Fibroblast of the aortic adventitia (primary cell): ENCODE results near the gene PCCA. TPM values are rescaled to one million over a fixed set of nuclear protein-coding genes. Genes with fewer than 3 reads are reported as not detected.

Source experiments
- DNase-seq: peaks from one replicate; pipeline ENCODE4 v3.0.0-alpha.2; 2010; ENCODE audit warnings: low read depth
- H3K4me3 ChIP-seq: 2 replicates; pipeline ENCODE4 v1.5.1; 2011; ENCODE audit warnings: low read depth, mild to moderate bottlenecking, control low read depth, low read length, moderate library complexity
- total RNA-seq: library from RNA; depleted of rRNA; stranded (reverse); fragments of >200 nt; gene quantifications from 2 replicates; pipeline ENCODE4 v1.2.3, GENCODE V29; 2012; ENCODE audit warnings: low replicate concordance
- TF ChIP-seq, protein P1 (sequence below): IDR thresholded peaks from 2 replicates; pipeline ENCODE4 v1.5.1; 2011; ENCODE audit warnings: mild to moderate bottlenecking, low read length, control low read depth, inconsistent platforms; ENCODE audit not compliant: insufficient read depth

PCCA gene
- total RNA-seq, 1 donor = 23.8 TPM

DNA sequence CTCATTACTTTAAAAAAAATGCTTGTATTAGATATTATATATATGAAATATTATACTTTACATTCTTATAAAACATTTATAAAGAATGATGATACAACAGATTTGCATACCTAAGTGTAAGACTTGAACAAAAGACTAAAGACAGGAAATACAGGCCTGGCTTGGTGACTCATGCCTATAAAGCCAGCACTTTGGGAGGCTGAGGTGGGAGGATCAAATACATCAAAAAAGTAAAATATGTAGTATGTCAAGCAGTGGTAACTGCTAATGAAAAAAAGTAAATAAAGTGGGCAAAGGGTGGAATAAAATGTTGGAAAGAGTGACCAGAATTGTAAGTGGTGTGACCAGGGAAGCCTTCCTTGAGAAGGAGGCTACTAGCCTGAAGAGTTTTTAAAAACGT is 366.0 kb downstream of the PCCA start:
- TF ChIP-seq, protein P1, sequence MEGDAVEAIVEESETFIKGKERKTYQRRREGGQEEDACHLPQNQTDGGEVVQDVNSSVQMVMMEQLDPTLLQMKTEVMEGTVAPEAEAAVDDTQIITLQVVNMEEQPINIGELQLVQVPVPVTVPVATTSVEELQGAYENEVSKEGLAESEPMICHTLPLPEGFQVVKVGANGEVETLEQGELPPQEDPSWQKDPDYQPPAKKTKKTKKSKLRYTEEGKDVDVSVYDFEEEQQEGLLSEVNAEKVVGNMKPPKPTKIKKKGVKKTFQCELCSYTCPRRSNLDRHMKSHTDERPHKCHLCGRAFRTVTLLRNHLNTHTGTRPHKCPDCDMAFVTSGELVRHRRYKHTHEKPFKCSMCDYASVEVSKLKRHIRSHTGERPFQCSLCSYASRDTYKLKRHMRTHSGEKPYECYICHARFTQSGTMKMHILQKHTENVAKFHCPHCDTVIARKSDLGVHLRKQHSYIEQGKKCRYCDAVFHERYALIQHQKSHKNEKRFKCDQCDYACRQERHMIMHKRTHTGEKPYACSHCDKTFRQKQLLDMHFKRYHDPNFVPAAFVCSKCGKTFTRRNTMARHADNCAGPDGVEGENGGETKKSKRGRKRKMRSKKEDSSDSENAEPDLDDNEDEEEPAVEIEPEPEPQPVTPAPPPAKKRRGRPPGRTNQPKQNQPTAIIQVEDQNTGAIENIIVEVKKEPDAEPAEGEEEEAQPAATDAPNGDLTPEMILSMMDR = no peak
- no peak overlapping the region for H3K4me3 ChIP-seq
- peak; percentile 41 for DNase-seq

DNA sequence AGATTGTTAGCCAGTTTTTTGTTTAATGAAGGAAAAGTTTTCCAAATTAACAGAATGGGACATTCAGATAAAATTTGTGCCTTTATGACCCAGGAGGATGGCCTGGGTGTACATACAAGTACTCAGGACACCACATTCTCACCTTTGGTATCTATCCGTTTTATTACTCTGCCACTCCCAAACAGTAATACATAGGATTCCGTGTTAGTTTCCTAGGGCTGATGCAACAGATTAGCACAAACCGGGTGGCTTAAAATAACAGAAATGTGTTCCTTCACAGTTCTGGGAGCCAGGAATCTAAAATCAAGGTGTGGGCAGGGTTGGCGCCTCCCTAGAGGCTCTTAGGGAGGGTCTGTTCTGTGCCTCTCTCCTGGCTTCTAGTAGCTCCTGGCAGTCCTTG is 369.8 kb downstream of the PCCA start:
- TF ChIP-seq, protein P1 = no peak
- no peak overlapping the region for H3K4me3 ChIP-seq
- DNase-seq = no peak

DNA sequence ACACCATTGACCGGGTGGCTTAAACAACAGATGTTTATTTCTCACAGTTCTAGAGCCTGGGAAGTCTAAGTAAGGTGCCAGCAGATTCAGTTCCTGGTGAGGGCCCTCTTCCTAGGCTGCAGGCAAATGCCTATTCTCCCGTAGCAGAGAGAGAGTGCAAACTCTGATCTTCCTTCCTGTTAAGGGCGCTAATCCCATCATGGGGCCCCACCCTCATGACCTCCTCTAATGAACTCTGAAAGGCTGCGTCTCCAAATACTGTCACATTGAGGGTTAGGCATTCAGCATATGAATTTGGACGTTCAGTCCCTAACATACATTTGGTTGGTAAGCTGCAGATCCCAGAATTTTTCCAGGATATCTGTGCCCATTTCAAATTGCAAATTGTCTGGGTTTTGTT is 370.9 kb downstream of the PCCA start:
- DNase-seq = no peak
- H3K4me3 ChIP-seq = no peak overlapping the region
- TF ChIP-seq, protein P1 = no peak

DNA sequence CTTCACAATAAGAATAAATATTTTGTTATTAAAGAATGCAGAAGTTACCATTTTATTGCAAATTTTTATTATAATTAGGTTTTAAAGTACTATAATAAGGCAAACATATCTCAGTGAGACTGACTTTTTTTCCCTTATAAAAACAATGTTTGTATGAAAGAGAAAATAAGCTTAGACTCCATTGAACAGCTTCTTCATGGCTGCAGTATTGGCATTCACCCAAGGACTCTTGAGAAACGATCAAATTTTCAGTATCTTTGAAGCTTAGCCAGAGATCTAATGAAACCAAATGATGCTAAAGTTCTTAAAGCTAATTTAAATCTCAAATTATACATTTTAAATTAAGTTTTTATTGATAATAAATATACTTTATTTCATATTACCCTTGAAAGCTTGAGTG is 371.4 kb downstream of the PCCA start:
- H3K4me3 ChIP-seq = no peak overlapping the region
- TF ChIP-seq, protein P1 = no peak
- no peak for DNase-seq

DNA sequence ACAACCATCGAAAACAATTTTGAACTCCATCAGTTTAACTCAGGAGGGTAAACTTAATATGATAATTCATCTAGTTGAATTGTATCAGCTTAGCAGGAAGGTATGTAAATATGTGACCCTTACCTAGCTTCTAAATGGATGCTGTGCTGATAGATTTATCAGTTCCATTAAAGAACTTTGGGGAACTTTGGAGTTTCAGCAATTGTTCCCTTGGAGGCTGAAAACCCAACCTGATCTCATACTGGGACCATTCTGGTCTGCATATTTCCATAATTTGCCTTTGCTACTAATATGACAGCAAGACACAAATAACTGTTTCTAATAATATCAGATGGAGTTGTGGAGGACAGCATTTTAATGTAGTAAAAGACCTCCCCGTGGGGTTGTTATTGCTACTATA is 371.9 kb downstream of the PCCA start:
- TF ChIP-seq, protein P1 = no peak
- no peak for DNase-seq
- H3K4me3 ChIP-seq = no peak overlapping the region

DNA sequence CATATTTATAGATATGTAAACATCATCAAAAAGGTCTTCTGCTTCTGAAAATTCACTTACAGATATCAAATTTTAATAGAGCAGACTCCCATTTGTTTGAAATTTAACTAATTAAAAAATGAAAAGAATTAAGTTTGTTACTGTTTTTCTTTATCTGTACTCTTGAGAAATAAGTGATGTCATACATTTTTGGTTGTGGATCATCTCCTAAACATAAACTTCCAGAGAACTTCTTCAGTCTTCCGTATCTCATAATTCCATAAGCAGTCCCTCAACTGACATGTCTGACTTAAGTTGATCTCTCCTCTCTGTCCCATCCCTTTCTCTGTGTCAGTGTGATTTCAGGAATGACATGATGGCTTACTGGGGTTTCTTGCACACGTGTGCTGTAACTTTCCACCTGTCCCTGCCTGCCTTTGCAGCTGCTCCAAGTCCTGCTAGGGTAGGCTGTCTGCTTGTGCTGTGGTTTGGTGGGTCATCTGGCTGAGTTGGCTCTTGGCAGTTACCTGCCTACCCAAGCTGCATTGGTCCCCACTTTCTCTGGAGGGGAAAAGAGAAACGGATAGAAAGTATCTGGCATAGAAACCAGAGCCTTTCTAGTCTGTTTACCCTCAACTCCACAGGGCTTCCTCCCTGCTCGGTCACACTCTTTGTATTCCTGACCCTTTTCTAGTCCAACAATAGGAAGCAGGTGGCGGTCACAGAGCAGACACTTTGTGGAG is 372.6 kb downstream of the PCCA start:
- H3K4me3 ChIP-seq = no peak overlapping the region
- TF ChIP-seq, protein P1 = no peak
- DNase-seq = no peak

DNA sequence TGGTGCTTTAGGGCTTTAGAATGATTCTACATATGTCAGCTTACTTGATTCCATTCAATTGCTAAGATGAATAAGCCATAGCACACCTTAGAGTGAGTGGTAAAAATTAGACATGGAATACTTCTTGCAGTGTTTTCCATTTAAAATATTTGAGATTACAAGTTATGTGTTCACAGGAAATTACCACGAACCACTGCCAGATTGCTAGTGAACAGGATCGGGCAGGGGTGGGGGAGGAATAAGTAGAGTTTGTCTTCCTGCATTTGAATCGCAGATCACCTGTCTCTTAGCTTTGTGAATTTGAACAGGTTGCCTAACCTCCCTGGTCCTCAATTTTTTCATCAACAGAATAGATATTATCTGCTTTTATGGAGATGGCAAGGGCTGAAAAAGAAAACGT is 375.1 kb downstream of the PCCA start:
- peak; percentile 42 for DNase-seq
- TF ChIP-seq, protein P1 = no peak
- no peak overlapping the region for H3K4me3 ChIP-seq
